Pulmonary artery endothelial cell (primary cell): ENCODE results near the gene MAG. TPM values are rescaled to one million over a fixed set of nuclear protein-coding genes. Genes with fewer than 3 reads are reported as not detected.
"Not testable (repeated sequence)": the region's sequence is repeated elsewhere in the genome, so short reads cannot be mapped to it uniquely, and the experiment has no call there.

Experiments
- DNase-seq: peaks from one replicate; pipeline ENCODE4 v3.0.0-alpha.2; 2011; ENCODE audit warnings: low read depth, low spot score
- total RNA-seq: library from RNA; depleted of rRNA; stranded (reverse); fragments of >200 nt; gene quantifications from 2 replicates; pipeline ENCODE4 v1.2.3, GENCODE V29; 2014

The MAG gene
- total RNA-seq, 1 donor from 2014 or later: not detected

GRCh38 chr19:35342430-35342829 lies 50.5 kb downstream of the MAG start:
- no peak for DNase-seq

GRCh38 chr19:35344511-35345031 lies 52.6 kb downstream of the MAG start:
- DNase-seq: no peak

GRCh38 chr19:35345671-35346111 lies 53.7 kb downstream of the MAG start:
- no peak for DNase-seq

- no peak for DNase-seq
These were observed 54.5 kb downstream of the MAG start for GRCh38 chr19:35346193-35347052.

GRCh38 chr19:35347171-35347929 lies 55.4 kb downstream of the MAG start, which contains the start of gene FFAR1:
FFAR1 (plus strand) TSS chr19:35347902; CDS start chr19:35351552, 3,650 bp downstream.
- no peak for DNase-seq

GRCh38 chr19:35347930-35348298 lies 56.0 kb downstream of the MAG start:
- DNase-seq: no peak

GRCh38 chr19:35348911-35349611 lies 57.1 kb downstream of the MAG start:
- DNase-seq: no peak

- DNase-seq: no peak
These were observed 57.9 kb downstream of the MAG start for GRCh38 chr19:35349614-35350521.

- no peak for DNase-seq
These were observed 58.6 kb downstream of the MAG start for GRCh38 chr19:35350591-35350990.

GRCh38 chr19:35351411-35352176 lies 59.6 kb downstream of the MAG start:
- DNase-seq: no peak

- no peak for DNase-seq
These were observed 60.2 kb downstream of the MAG start for GRCh38 chr19:35352177-35352447.

- DNase-seq: peak; percentile 19
These were observed 60.7 kb downstream of the MAG start for GRCh38 chr19:35352448-35353304.

GRCh38 chr19:35353635-35354034 lies 61.7 kb downstream of the MAG start:
- DNase-seq: no peak

- DNase-seq: no peak
These were observed 62.9 kb downstream of the MAG start for GRCh38 chr19:35354898-35355297.

- no peak for DNase-seq
These were observed 64.0 kb downstream of the MAG start for GRCh38 chr19:35355791-35356460.

- DNase-seq: no peak
These were observed 66.1 kb downstream of the MAG start, which contains the start of gene FFAR3 for GRCh38 chr19:35357867-35358573. FFAR3 (plus strand) TSS chr19:35358460; CDS start chr19:35358891, 431 bp downstream.

- not testable (repeated sequence) for DNase-seq
These were observed 66.9 kb downstream of the MAG start for GRCh38 chr19:35358834-35359233.

- not testable (repeated sequence) for DNase-seq
These were observed 67.4 kb downstream of the MAG start for GRCh38 chr19:35359395-35359794.
